ENCODE data around the gene TESPA1. TPM values are rescaled to one million over a fixed set of nuclear protein-coding genes. Genes with fewer than 3 reads are reported as not detected.
"Not testable (repeated sequence)": the region's sequence is repeated elsewhere in the genome, so short reads cannot be mapped to it uniquely, and the experiment has no call there.

TESPA1 gene
- total RNA-seq, 2 donors from 2014 or later = 121 to 160 TPM

DNA sequence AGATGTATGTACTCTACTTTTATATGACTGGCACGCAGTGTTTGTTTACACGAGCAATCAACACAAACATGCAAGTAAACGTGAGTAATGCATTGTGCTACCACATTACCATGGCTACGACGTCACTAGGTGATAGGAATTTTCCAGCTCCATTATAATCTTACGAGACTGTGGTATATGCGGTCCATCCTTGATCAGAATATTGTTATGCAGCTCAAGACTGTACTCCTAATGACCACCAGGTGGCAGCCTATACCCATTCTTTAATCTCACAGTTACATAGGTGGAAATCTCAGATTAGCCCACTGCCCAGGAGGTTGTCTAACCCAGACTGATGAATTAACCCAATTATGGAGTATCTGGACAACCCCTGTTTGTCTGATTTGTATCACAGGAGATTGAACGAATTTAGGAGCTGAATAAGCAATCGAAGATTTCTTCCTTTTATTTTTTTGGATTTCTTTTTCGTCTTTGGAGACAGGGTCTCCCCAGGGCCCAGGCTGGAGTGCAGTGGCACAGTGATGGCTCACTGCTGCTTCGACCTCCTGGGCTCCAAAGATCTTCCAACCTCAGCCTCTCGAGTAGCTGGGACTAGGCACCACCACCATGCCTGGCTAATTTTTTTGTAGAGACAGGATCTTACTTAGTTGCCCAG is 8.7 kb upstream of the TESPA1 start:
- ATAC-seq (peak; percentile 85), DNase-seq (peak; percentile 14 to 39 (median 31))
- H3K9me3 ChIP-seq (ENCODE audit: control insufficient read depth, low read length, poor library complexity, severe bottlenecking) = no peaks in the 10 kb centered on the region
- peaks cover 41% of the 10 kb centered on the region for H3K4me1 Mint-ChIP-seq
- H3K4me3 Mint-ChIP-seq = no peak overlapping the region
- peaks cover 20% of the 10 kb centered on the region for H3K27me3 Mint-ChIP-seq
- peaks cover 3% of the 10 kb centered on the region for H3K36me3 Mint-ChIP-seq (ENCODE audit: low read depth)
- H3K27ac Mint-ChIP-seq = no peak overlapping the region

DNA sequence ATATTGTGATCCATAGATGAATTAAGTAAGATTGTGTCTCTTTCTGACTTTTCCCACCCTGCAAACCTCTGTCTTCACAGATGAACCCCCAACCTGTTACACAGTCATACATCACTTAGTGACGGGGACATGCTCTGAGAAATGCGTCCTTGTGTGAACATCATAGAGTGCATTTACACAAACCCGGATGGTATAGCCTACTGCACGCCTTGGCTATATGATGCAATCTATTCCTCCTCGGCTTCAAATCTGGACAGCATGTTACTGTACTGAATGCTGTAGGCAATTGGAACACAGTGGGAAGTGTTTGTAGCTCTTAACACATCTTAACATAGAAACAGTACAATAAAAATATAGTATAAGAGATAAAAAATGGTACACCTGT is 7.4 kb upstream of the TESPA1 start:
- H3K9me3 ChIP-seq (ENCODE audit: control insufficient read depth, low read length, poor library complexity, severe bottlenecking) = no peaks in the 10 kb centered on the region
- Mint-ChIP-seq H3K4me1 (peaks cover 44% of the 10 kb centered on the region), H3K36me3 (ENCODE audit: low read depth) (peaks cover 3% of the 10 kb centered on the region), H3K4me3 (peak overlapping the region; percentile 99), H3K27ac (peak overlapping the region; percentile 100), H3K27me3 (peaks cover 13% of the 10 kb centered on the region)
- no peak for DNase-seq
- no peak for ATAC-seq

DNA sequence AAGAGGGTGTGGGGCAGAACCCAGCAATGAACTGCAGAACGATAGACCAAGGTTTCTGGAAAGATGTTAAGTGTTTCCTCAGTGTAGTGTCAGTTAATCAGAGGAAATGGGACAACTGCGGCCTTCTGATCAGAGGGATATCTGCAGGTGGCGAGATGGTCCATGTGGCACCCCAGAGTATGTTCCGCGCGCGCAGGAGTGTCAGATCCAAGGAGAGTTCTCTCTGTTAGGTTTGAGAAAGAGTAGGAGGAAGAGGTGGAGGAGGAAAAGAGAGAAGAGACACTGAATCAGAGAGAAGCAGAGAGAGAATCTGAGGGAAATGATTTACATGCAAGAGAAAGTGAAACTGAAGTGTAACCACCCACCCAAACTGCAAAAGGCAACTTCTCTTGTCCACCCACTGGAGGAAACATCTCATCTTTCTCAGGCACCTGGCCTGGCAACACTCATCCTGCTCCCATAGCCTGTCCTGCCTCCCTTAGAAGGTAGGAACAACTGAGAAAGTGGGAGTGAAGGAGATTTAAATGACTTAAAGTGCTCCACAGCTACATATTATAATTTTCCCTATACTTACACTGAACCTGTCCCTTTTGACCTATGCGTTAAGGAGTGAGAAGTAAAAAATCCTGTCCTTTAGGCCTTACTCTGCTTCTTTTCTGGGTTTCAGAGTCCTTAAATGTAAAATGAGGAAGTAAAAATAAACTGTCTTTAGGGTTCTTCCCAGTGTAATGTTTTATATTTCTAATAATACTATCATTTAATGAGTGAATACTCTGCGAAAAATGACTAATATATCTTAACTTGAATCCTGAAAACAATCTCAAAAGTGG is 6.8 kb upstream of the TESPA1 start:
- Mint-ChIP-seq H3K27me3 (peaks cover 7% of the 10 kb centered on the region), H3K4me1 (peaks cover 42% of the 10 kb centered on the region), H3K36me3 (ENCODE audit: low read depth) (peaks cover 3% of the 10 kb centered on the region), H3K27ac (peak overlapping the region; percentile 100), H3K4me3 (peak overlapping the region; percentile 99)
- ATAC-seq (peak; percentile 36), DNase-seq (no peak)
- H3K9me3 ChIP-seq (ENCODE audit: control insufficient read depth, low read length, poor library complexity, severe bottlenecking) = no peaks in the 10 kb centered on the region

DNA sequence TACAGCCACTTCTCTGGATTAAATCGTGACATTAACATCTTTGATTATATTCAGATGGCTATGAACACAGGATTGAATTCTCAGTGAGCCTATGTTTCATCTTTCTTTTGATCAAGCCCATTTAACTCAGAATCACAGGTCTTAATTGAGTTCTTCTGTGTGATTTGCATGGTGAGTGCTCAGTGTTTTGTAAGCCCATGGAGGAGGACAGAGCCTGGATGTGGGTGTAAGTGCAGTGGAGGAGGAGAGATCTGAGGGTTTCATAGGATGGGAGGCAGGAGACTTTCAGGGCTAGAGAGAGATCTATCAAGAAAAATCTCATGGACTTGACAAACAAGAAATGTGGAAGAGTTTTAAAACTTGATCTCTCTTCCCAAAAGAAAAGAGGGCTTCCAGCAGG is 5.3 kb upstream of the TESPA1 start:
- Mint-ChIP-seq H3K27ac (peak overlapping the region; percentile 100), H3K36me3 (ENCODE audit: low read depth) (peaks cover 3% of the 10 kb centered on the region), H3K4me1 (peaks cover 52% of the 10 kb centered on the region), H3K4me3 (peak overlapping the region; percentile 99), H3K27me3 (no peaks in the 10 kb centered on the region)
- ATAC-seq = no peak
- no peak for DNase-seq
- no peaks in the 10 kb centered on the region for H3K9me3 ChIP-seq (ENCODE audit: control insufficient read depth, low read length, poor library complexity, severe bottlenecking)

DNA sequence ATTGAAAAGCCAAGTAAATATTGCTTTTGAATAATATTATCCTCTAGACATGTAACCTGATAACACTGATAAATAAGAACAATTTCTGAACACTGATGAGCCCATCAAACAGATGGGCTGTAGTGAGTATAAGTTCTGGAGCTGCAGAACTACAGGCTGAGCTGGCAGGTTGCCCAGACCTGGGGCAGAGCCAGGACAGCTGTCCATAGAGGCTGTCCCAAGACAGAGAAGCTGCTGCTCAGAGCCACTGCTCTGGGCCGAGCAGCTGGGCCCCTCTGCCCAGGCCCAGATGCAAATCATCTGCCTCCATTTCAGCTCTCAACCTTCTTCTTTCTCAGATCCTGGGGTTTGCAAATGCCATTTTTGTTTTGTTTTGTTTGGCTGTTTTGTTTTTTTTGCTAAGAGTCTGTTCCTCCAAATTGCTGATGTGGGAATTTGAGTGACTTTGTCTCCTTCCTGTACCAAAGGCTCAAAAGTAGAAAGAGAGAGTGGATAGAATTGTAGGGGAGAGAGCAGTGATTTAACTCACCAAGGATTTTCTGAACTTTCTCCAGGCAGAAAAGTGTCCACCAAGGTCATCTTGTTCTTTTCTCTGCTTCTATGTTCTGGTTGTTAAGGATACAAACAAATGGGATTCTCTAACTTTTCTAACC is 4.0 kb upstream of the TESPA1 start:
- Mint-ChIP-seq H3K4me1 (peaks cover 64% of the 10 kb centered on the region), H3K36me3 (ENCODE audit: low read depth) (peaks cover 4% of the 10 kb centered on the region), H3K27ac (peak overlapping the region; percentile 100), H3K27me3 (no peaks in the 10 kb centered on the region), H3K4me3 (peak overlapping the region; percentile 39)
- H3K9me3 ChIP-seq (ENCODE audit: control insufficient read depth, low read length, poor library complexity, severe bottlenecking) = no peaks in the 10 kb centered on the region
- ATAC-seq (no peak), DNase-seq (no peak)

DNA sequence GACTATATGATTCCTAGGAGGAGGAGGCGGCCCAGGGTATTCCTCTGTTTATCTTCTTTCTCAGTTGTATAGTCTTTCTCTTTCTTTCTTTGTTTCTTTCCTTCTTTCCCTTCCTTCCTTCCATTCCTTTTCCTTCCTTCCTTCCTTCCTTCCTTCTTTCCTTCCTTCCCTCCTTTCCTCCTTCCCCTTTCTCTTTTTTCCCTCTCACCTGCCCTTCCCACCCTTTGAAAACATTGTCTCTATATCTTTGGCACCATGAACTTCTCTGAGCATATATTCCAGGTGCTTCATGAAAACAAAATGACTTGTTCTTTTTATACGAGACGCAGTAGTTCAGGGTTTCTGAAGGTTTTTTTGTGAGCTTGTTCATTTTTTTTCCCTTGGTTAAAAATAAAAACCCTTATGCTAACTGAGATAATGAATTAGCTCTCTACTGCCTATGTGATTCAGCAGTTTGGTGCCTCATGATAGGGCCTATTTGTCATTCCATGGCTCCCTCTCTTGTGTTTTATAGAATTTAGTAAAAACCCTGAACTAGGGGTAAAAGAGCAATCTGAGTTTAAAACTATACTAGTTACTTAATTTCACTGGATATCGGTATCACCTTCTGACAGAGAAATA is 3.2 kb upstream of the TESPA1 start:
- no peak overlapping the region for H3K4me3 Mint-ChIP-seq
- peaks cover 68% of the 10 kb centered on the region for H3K4me1 Mint-ChIP-seq
- no peak for ATAC-seq
- H3K9me3 ChIP-seq (ENCODE audit: control insufficient read depth, low read length, poor library complexity, severe bottlenecking) = no peaks in the 10 kb centered on the region
- no peaks in the 10 kb centered on the region for H3K27me3 Mint-ChIP-seq
- H3K27ac Mint-ChIP-seq = peak overlapping the region; percentile 100
- DNase-seq = no peak
- H3K36me3 Mint-ChIP-seq (ENCODE audit: low read depth) = peaks cover 8% of the 10 kb centered on the region

DNA sequence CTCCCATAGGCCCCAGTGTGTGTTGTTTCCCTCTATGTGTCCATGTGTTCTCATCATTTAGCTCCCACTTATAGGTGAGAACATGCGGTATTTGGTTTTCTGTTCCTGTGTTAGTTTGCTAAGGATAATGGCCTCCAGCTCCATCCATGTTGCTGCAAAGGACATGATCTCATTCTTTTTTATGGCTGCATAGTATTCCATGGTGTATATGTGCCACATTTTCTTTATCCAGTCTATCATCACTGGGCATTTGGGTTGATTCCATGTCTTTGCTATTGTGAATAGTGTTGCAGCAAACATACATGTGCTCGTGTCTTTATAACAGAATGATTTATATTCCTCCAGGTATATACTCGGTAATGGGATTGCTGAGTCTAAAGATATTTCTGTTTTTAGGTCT is 2.2 kb upstream of the TESPA1 start:
- H3K27ac Mint-ChIP-seq = peak overlapping the region; percentile 100
- H3K4me1 Mint-ChIP-seq = peaks cover 75% of the 10 kb centered on the region
- H3K36me3 Mint-ChIP-seq (ENCODE audit: low read depth) = peaks cover 14% of the 10 kb centered on the region
- H3K9me3 ChIP-seq (ENCODE audit: control insufficient read depth, low read length, poor library complexity, severe bottlenecking); H3K4me3 Mint-ChIP-seq; H3K27me3 Mint-ChIP-seq; DNase-seq; ATAC-seq: not testable (repeated sequence)

DNA sequence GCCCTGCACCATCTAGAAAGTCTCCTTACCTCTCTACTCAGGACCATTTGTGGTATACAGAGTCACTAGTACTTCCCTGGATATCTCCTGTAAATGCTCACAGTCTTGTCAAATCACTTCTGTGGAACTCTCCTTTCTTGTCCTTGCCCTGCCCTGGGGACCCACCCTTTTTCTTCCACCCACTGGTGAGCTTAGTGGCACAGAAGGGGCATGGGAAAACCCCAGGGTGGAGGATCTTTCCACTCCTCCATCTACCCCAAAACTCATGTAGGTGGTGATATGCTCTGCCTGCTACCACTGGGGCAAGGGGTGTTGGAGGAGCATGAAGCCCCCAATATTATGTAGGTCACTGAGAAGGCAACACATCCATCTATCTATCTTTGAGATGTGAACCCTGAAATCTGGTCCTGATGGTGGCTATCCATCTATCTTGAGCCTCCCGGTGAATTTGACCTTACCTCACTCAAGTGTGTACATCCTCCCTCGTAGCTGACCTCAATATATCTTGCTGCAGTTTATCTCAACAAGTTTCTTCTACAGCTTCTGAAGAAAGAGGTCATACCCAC is 943 bp downstream of the TESPA1 start:
- DNase-seq (peak in 1 of 3 donors; percentile 11), ATAC-seq (no peak)
- no peaks in the 10 kb centered on the region for H3K9me3 ChIP-seq (ENCODE audit: control insufficient read depth, low read length, poor library complexity, severe bottlenecking)
- Mint-ChIP-seq H3K4me3 (peak overlapping the region; percentile 91), H3K27ac (peak overlapping the region; percentile 100), H3K4me1 (peaks cover 73% of the 10 kb centered on the region), H3K36me3 (ENCODE audit: low read depth) (peaks cover 19% of the 10 kb centered on the region), H3K27me3 (no peaks in the 10 kb centered on the region)

DNA sequence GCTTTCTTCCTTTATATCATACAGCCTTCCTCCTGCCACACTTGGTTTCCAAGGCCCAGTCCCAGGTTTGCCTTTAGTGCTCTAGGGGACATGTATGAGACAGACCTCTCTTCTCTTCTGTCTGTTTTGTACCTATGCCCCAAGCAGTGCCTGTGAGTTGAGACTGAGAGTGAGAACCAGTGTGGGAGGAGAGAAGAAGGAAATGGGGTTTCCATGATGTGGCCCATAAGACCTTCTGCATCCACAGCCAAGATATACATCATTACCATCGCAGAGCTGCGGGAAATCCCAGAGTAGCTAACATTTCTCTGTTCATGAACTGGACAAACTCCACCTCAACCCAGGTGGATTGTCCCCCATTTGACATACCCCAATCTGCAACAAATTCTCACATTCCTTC is 2.8 kb downstream of the TESPA1 start:
- H3K27ac Mint-ChIP-seq = peak overlapping the region; percentile 100
- DNase-seq (no peak), ATAC-seq (peak; percentile 16)
- no peaks in the 10 kb centered on the region for H3K27me3 Mint-ChIP-seq
- peaks cover 82% of the 10 kb centered on the region for H3K4me1 Mint-ChIP-seq
- peaks cover 25% of the 10 kb centered on the region for H3K36me3 Mint-ChIP-seq (ENCODE audit: low read depth)
- H3K9me3 ChIP-seq (ENCODE audit: control insufficient read depth, low read length, poor library complexity, severe bottlenecking) = no peaks in the 10 kb centered on the region
- H3K4me3 Mint-ChIP-seq = peak overlapping the region; percentile 91

DNA sequence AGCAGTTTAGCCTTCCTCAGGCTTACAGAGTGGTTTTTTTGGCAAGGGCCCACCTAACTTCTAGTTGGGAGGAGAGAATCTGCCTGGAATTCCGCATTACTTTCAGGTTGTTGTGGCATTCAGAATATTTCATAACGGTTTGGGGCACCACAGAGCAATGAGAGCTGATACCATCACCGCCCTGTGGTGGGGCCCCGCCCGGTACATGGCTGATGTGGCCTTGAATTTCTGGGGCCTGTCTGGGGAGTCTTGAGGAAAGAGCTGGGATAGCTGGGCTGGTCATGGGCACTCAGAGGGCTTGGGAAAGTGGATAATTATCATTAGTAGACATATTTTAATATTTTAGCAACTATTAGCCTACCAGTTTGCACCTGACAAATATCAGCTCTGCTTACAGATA is 4.2 kb downstream of the TESPA1 start:
- H3K27me3 Mint-ChIP-seq = no peaks in the 10 kb centered on the region
- no peaks in the 10 kb centered on the region for H3K9me3 ChIP-seq (ENCODE audit: control insufficient read depth, low read length, poor library complexity, severe bottlenecking)
- peaks cover 88% of the 10 kb centered on the region for H3K4me1 Mint-ChIP-seq
- H3K27ac Mint-ChIP-seq = peak overlapping the region; percentile 100
- DNase-seq (peak; percentile 17 to 32 (median 31)), ATAC-seq (peak; percentile 35)
- peaks cover 27% of the 10 kb centered on the region for H3K36me3 Mint-ChIP-seq (ENCODE audit: low read depth)
- peak overlapping the region; percentile 96 for H3K4me3 Mint-ChIP-seq

DNA sequence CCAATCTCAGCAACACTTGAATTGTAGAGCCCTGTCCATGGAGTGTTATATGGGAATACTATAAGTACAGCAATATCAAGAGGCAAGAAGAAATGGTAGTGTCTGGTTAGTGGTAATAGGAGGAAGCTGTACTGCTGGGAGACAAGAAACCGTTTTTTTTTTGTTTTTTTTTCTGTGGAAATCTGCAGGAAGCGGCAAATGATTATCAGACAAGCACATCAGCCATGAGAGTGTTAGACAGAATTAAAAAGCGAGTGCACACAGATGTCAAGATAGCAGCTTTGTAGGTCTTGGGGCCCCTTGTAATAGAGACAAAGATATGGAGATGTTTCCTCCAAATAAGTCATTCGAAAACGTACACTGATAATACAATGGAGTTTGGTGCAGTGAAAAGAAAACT is 6.7 kb downstream of the TESPA1 start:
- Mint-ChIP-seq H3K4me3 (peak overlapping the region; percentile 91), H3K27ac (peak overlapping the region; percentile 100), H3K36me3 (ENCODE audit: low read depth) (peaks cover 33% of the 10 kb centered on the region), H3K4me1 (peaks cover 85% of the 10 kb centered on the region), H3K27me3 (no peaks in the 10 kb centered on the region)
- ATAC-seq (peak; percentile 32), DNase-seq (no peak)
- no peaks in the 10 kb centered on the region for H3K9me3 ChIP-seq (ENCODE audit: control insufficient read depth, low read length, poor library complexity, severe bottlenecking)

DNA sequence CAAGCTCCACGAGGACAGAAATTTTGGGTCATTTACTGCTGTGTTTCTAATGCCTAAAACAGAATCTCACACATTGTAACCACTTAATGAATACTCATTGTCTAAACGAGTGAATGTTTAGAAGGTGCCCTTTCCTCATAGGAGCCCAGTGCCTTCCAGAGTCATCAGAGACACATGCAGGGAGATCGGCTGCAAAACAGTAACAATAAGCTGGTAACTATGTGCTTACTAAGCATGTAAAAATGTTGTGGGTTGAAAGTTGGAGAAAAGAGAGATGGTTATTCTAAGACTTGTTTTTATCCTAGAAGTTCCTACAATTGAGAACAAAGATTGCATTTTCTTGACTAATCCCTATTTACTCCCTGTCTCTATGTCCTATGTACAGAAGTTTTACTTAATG is 7.4 kb downstream of the TESPA1 start:
- DNase-seq (no peak), ATAC-seq (no peak)
- H3K9me3 ChIP-seq (ENCODE audit: control insufficient read depth, low read length, poor library complexity, severe bottlenecking) = no peaks in the 10 kb centered on the region
- H3K27ac Mint-ChIP-seq = peak overlapping the region; percentile 100
- no peaks in the 10 kb centered on the region for H3K27me3 Mint-ChIP-seq
- peaks cover 30% of the 10 kb centered on the region for H3K36me3 Mint-ChIP-seq (ENCODE audit: low read depth)
- peak overlapping the region; percentile 91 for H3K4me3 Mint-ChIP-seq
- H3K4me1 Mint-ChIP-seq = peaks cover 82% of the 10 kb centered on the region

DNA sequence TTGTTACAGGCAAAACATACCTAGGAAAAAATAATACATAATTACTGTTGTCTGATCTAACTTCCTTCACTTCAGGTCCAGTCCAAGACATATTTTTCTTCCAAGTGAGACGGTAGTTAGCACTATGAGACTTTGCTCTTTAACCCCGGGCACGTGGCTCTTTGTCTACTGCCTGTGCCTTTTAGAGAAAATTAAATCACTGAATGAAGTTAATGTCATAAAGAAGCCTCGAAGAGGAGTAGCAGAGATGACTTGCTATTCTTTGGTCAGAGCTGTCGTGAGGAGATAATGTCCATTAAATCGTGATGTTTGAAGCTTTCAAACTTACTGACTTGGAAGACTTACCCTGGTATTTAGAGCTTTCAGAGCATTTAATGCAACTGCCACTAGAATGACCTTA is 8.7 kb downstream of the TESPA1 start:
- Mint-ChIP-seq H3K27me3 (no peaks in the 10 kb centered on the region), H3K4me1 (peaks cover 79% of the 10 kb centered on the region), H3K27ac (peak overlapping the region; percentile 100), H3K36me3 (ENCODE audit: low read depth) (peaks cover 26% of the 10 kb centered on the region), H3K4me3 (peak overlapping the region; percentile 91)
- no peak for DNase-seq
- no peaks in the 10 kb centered on the region for H3K9me3 ChIP-seq (ENCODE audit: control insufficient read depth, low read length, poor library complexity, severe bottlenecking)
- ATAC-seq = no peak

All from T-helper 17 cell (primary cell).